H1 (cell line): Measurements from ENCODE around the gene GRM8.

Experiments used
- ATF3 ChIP-seq: IDR thresholded peaks from 2 replicates; pipeline ENCODE4 v1.6.1; 2011; ENCODE audit warnings: low read depth, mild to moderate bottlenecking, low read length; ENCODE audit not compliant: insufficient read depth
- CTBP2 ChIP-seq: IDR thresholded peaks from 2 replicates; pipeline ENCODE4 v1.7.0; 2011; ENCODE audit warnings: borderline replicate concordance, mild to moderate bottlenecking, moderate library complexity, mixed read lengths, low read length; ENCODE audit not compliant: insufficient read depth, insufficient read length
- CTCF ChIP-seq, 3 experiments: IDR thresholded peaks; 1 replicate in 2 of 3; 2 replicates in 1 of 3; pipeline versions ENCODE4 v1.5.1 to v1.6.1; 2011; ENCODE audit warnings: low read length in 3 of 3, mild to moderate bottlenecking in 3 of 3, inconsistent platforms in 2 of 3, low read depth in 1 of 3, moderate library complexity in 1 of 3; ENCODE audit not compliant: insufficient read depth in 1 of 3; ENCODE audit errors: control extremely low read depth in 1 of 3
- MAX ChIP-seq: IDR thresholded peaks from 2 replicates; pipeline ENCODE4 v1.6.1; 2012; ENCODE audit warnings: inconsistent platforms
- POLR2AphosphoS5 ChIP-seq: IDR thresholded peaks from 2 replicates; pipeline ENCODE4 v1.6.1; 2011; ENCODE audit warnings: low read depth, low read length
- SP1 ChIP-seq: IDR thresholded peaks from 2 replicates; pipeline ENCODE4 v1.6.1; 2011; ENCODE audit warnings: low read depth, low read length
- SRF ChIP-seq: IDR thresholded peaks from 2 replicates; pipeline ENCODE4 v1.6.1; 2011; ENCODE audit warnings: mild to moderate bottlenecking, low read depth, low read length, moderate library complexity

- no peak for TF ChIP-seq CTCF (IDR thresholded peaks at IDR 0.05; ENCODE audit: control extremely low read depth in 1 of 3, insufficient read depth in 1 of 3, low read depth in 1 of 3, low read length in 3 of 3)
- TF ChIP-seq SP1, result no peak
- no peak for TF ChIP-seq SRF
- no peak for TF ChIP-seq MAX
- TF ChIP-seq CTBP2, result no peak
- no peak for TF ChIP-seq POLR2AphosphoS5
- no peak for TF ChIP-seq ATF3
Observed at GRCh38 chr7:126442908-126443307, 809.8 kb downstream of the GRM8 start.
